Omental fat pad (tissue), 4 donors: ENCODE results near the gene IL36B. TPM values are rescaled to one million over a fixed set of nuclear protein-coding genes. Genes with fewer than 3 reads are reported as not detected.

Experiments used
- ATAC-seq: fragments of 150-250 bp; one replicate; pipeline ENCODE4 v1.9.1; 2016; ENCODE audit warnings: mild to moderate bottlenecking, moderate library complexity; ENCODE audit not compliant: low FRiP score
- DNase-seq: peaks from one replicate; pipeline ENCODE4 v3.0.0-alpha.2; 2019; ENCODE audit warnings: low spot score
- CTCF ChIP-seq, 3 donors: fragments of 450-650 bp; IDR thresholded peaks; one replicate each; pipeline ENCODE4 v1.5.1; 2016 to 2017; ENCODE audit warnings: antibody characterized with exemption in 3 of 3, mild to moderate bottlenecking in 3 of 3, moderate library complexity in 2 of 3
- total RNA-seq, 4 donors: library from RNA; depleted of rRNA; stranded (reverse); fragments of >200 nt; gene quantifications; one replicate each; pipeline ENCODE4 v1.1.0, GENCODE V29; 2016

The IL36B gene
- total RNA-seq, 4 donors from 2014 or later: not detected

GRCh38 chr2:113091231-113091896 lies 38.7 kb upstream of the IL36B start:
- ATAC-seq (no peak), DNase-seq (no peak)
- no peak for TF ChIP-seq CTCF (IDR thresholded peaks at IDR 0.05)

GRCh38 chr2:113089916-113090315 lies 37.2 kb upstream of the IL36B start:
- DNase-seq (no peak), ATAC-seq (no peak)
- no peak for TF ChIP-seq CTCF (IDR thresholded peaks at IDR 0.05)

GRCh38 chr2:113088213-113088992 lies 35.7 kb upstream of the IL36B start:
- no peak for ATAC-seq
- no peak for DNase-seq
- TF ChIP-seq CTCF (IDR thresholded peaks at IDR 0.05): no peak

GRCh38 chr2:113085542-113085941 lies 32.9 kb upstream of the IL36B start:
- ATAC-seq: no peak
- no peak for TF ChIP-seq CTCF (IDR thresholded peaks at IDR 0.05)
- no peak for DNase-seq

GRCh38 chr2:113084249-113085000 lies 31.8 kb upstream of the IL36B start:
- ATAC-seq (no peak), DNase-seq (no peak)
- no peak for TF ChIP-seq CTCF (IDR thresholded peaks at IDR 0.05)

GRCh38 chr2:113083296-113083695 lies 30.6 kb upstream of the IL36B start:
- ATAC-seq: no peak
- no peak for DNase-seq
- no peak for TF ChIP-seq CTCF (IDR thresholded peaks at IDR 0.05)
